Hippocampal formation (tissue), 2 donors: ENCODE measurements around the gene OPCML.

ENCODE experiments used
- DNase-seq, 2 donors: peaks; one replicate each; lab custom pipeline; 2025; lab: John Stamatoyannopoulos, UW

Gene OPCML

DNA sequence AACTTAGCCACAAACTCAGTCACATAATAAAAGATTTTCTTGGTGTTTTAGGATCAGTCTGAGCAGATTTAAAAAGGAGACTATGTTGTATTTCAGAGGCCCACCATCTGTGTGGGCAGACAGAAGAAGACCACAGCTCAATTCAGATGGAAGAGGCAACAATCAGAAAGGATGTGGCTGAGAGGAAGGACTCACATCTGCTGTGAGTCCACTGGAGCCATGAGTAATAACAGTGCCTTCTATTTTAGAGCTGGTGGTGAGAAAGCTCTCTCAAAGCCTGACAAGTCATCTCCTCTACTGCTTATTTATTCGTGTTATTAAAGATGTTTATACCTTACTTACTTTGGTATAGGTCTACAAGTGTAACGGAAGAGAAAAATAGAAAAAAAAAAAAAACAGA lies 357.2 kb downstream of the OPCML start:
- no peak for DNase-seq

DNA sequence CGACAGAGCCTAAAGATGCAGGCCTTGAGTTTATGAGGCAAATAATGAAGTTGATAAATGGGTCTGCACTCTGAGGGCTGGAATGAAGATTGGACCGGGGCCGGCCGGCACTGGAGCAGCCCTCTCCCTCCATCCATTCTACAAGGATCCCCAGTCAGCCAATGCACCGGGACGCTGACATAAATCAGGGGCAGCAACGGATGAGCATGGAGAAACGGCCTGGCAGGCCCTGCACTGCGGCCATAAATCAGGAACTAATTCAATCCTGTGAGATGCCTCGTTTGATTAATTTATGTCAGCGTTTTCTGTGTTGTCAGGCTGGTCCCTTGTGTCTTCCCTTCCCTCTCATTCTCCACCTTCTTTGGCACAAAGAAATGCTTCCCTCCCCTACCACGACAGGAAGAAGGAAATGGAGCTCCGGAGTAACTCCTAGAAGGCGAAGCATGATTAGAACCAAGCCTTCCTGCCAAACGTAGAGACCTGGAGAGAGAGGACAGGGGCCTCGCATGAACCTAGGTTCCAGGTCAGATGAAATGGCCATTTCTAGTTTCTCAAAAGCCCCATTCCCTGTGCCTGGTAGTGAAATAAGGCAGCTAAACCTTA lies 358.4 kb downstream of the OPCML start:
- no peak for DNase-seq

DNA sequence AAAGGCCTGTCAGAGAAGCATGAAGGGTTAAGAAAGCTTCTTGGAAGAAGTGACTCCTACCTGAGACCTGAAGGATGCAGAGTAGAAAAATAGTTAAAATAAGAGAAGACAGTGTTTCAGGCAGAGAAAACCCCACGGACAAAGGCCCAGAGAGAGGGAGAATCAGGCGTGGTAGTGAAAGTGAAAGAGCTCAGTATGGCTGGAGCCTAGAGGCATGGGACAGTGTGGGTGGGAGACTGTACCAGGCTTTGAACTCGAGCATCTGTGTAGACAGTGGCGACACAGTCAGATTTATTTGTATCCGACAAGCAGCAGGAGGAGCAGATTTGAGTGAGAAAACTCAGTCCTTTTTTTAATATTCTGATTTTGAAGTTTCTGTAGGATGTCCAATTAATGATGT lies 360.0 kb downstream of the OPCML start:
- no peak for DNase-seq

DNA sequence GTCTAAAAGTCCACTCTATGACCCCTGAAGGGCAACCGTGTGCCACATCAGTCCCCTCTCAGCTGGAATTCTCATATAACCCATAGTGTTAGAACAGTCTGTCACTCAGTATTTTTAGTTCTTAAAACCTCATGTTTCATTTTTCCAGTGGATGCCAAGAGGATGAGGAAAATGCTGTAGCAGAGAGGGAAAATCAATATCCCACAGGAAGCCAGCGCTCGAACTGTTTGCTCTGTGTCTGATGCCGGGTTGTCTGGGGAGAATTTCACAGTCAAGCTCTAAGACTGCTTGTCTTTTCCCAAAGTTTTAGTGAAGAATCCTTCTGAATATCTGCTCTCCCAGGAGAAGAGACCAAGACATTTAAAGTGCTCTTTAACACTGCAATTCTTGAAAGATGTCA lies 360.9 kb downstream of the OPCML start:
- no peak for DNase-seq

DNA sequence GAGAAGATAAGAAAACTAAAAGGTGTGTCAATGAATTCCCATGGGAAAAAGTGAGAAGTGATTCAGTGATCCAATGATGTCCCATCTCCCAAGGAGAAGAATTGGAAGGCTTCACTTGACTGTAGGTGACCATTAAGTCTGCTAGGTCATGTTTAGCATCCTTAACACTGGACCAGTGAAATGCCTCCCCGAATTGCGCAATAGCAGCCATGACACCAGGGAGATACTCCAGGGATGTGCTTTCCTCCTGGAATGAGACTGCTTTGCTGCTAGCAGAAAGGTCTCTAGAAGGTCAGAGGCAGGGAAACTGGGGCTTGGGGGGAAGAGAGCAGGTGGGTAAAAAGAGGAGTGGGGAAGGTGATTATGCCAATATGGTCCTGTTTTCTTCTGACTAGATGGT lies 364.3 kb downstream of the OPCML start:
- DNase-seq = no peak

DNA sequence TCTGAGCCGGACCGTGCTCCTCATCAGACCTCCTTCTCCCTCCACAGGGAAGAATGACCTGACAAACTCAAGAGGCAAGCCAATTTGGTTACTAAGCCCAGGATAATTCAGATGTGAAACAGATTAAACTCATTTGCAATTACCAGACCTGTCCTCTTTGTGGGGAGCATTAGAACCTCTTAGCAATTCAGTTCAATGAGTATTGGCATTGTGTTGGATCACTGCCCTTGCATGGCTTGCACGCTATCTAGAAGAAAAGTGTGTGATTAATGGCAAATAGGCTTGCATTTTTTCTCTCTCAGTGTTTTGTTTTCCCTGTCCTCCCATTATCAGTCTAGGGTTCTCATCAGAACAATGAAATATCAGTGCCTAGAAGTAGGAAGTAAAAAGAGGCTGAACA lies 365.6 kb downstream of the OPCML start:
- no peak for DNase-seq

DNA sequence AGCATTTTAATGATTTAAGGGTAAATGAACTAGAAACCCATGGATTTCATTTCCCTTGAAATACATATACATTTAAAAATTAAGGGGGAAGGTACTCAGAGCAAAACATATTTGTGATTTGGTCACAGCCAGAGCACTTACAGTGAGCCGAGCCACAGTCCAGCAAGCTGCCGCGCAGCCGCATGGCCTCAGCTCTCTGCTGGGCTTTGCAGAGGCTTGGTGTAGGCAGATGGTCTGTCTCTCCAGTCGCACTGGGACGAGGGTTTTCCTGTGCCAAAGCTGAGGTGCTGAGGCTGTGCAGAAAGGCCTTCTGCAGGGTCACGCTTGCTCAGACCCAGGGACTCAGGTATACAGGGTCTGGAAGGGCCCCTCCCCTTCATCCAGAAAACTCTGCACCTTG lies 367.3 kb downstream of the OPCML start:
- no peak for DNase-seq

DNA sequence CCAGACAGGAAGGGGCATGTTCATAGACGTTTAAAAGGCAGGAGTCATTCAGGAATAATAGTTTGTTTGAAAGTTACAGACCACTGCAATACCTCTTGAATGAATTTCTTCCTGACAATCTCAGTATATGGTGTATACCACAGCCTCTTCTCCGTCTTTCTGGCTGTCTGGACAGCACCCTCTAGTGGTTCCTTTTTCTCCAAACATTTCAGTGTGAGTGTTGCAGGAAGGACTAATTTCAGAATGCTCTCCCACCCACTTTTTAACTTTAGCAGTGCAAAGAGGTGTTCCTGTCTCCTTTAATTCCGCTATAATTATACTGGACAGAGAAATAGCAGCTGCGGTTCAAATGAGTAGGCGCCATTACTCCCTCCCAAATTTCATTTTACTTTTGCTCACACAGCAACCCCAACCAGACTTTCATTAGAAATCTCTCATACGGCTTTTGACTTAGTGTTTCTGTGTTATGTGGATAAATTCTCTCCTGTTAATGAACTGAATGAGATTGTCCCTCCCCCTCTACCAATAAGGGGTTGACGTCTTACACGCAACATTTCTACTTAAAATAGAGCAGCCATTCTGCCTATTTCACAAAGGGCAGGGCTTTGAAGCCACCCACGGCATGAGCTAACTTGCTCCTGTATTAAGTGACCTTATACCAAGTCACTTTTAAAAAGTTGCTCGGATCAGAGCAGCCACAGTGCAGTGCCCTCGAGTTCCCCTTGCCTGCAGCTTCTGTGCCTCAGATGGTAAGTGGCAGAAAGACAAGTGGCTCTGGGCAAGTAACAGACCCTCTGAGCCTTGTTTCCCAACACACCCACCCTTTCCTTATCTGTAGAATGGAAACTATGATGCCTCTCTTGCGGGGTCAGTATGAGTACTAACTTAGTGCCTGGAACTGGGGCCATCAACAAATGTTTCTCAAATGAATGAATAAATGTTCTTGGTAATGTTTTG lies 368.6 kb downstream of the OPCML start:
- DNase-seq = peak; percentile 20 to 62

DNA sequence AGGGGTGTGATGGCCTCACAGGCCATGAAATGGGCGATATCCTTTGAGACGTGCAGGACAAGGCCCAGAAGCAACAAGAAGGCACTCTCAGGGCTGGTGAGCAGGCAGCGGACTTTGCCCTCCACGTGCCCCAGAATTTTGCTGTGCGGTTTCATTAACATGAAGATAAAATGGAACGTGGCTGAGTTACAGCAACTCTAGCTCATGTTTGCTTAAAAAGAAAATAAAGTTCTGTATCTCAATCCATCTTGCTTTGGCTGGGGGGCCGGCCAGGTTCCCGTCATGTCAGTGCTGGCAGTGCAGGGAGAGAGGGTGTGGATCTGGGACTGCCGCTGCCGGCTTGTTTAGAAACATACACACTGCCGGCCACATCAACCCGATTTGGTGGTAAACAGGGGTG lies 370.1 kb downstream of the OPCML start:
- no peak for DNase-seq

DNA sequence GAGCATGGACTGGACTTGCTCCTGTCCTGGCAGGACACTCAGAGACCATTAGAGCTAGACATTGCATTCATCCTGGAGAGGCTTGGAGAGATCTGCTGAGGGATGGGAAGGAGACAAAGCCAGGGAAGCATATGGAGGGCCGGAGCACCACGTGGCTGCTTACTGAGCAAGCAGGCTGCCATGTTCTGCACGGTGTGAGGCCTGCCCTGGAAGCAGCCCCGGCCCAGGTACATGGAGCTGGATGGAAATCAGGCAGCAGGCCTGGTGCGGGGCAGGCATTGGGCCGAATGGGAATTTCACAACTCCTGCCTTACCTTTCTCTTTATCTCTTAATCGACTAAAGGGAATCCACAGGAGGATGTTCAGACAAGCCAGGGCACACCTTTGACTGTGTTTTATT lies 371.5 kb downstream of the OPCML start:
- no peak for DNase-seq

DNA sequence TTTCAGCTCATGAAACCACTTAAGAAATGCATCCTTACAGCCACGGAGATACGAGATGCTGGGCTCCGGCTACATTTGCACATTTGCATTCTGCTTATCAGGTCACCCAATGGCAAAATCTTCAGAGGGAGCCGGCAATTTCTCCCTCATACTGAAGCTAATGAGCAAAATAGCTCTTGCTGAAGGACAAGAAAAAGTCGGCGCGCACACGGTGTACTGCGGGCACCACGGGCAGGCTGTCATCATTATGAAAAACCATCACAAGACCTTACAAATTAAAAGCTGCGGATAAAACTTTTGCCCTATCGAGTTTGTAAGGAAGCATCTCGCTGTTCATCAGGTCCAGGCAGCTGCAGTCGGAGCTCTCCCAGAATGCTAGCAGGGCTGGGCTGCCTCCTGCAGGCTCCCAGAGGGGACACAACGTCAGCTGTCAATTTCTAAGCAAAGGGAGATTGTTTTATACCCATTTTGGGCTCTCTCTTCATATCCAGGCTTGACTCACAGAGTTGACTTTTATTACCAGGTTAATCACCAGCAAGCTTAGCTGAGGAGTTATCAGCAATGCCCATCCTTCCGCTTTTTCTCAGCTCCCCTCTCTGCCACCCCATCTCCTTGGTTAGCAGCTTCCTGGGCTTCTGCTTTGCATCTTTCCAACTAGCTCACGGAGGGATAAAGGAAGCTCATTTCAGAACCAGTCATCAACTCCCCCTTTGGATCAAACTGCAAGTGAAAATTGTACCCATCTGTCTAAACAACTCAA lies 375.1 kb downstream of the OPCML start:
- DNase-seq = no peak

DNA sequence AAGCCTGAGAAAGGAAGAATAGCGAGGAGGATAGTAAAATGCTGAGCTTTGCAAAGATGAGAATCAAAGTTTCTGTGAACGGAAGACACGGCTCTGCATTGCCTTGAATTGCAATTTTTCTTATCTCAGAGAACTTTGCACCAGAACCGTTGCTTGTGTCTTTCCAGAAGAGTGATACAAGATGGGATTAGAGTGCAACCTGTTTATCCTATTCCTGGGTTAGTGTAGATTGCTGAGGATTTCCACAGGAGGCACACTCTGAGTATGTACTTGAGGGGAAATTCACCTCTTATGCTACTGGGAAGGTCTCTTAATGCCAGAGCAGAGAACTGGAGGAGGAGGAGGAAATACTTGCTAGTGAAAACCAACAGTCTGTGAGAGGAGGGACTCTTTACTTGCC lies 377.5 kb downstream of the OPCML start:
- no peak for DNase-seq

DNA sequence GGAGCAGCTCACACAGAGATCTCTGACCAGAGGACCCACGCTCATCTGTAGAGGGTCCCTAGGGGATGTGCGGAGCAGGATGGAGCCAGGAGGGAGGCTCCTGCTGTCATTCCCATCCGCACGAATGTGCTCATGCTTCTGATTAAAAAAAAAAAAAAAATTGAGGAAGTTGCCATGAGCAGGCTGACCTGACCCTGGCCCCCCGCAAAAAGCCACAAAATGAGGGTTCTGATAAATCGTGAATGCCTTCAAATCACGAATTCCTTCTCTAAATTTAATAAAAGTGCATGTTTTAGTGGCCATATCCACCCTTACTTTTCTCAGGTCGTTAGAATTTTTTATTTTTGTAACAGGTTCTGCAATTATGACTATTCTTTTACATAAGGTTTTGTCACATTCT lies 378.2 kb downstream of the OPCML start:
- DNase-seq = no peak

DNA sequence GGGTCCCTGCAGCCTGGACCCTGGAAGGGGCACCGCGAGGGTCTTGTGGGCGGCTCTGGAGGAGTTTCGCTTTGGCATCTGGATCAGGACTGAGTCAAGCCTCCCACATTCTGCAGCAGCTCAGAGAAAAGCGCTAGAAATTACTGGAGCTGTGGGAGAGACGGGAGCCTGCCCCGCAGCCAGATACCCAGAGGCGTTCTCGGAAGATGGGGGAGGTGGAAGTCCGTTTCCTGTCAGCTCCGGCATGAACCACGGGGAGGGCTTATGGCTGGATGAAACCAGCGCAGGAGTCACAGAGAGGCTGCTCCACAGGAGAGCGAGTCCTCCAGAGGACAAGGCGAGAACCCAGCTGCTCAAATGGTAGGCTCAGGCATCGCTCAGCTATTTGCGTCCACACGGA lies 379.3 kb downstream of the OPCML start:
- no peak for DNase-seq

DNA sequence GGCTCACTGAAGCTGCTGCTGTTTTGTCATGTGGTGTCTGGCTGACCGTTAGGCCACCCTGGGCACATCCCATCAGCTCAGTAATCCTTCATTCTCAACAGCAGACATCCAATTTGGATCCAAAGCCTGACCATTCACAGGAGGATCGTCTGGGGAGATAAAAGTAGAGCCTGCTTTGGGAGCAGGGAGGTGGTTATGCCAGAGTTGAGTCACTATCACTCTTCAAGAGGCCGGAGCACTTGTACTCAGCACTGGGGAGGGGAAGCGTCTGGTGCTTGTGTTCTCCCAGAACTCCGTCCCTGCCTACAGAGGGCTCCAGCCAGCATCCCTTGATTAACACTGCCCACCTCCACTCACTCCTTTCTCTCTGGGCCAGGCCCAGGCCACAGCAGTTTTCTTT lies 382.6 kb downstream of the OPCML start:
- DNase-seq = no peak

DNA sequence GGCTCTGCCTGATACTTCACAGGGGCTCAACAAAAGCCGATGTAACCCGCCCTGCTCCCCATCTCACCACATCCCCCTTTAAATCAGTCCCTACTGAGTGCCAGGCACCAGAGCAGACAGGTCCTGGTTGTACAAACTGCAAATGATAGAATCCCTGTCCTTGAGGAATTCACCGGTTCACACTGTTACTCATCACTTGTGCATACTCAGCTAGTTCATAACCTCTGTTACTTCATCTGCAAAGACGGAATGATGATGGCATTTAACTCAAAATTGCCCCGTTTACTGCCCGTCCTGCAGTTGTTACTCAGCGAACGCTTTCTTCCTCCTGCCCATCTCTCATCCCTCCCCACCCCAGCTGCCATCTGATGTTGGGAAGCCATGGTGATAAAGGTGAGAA lies 384.7 kb downstream of the OPCML start:
- DNase-seq = no peak

DNA sequence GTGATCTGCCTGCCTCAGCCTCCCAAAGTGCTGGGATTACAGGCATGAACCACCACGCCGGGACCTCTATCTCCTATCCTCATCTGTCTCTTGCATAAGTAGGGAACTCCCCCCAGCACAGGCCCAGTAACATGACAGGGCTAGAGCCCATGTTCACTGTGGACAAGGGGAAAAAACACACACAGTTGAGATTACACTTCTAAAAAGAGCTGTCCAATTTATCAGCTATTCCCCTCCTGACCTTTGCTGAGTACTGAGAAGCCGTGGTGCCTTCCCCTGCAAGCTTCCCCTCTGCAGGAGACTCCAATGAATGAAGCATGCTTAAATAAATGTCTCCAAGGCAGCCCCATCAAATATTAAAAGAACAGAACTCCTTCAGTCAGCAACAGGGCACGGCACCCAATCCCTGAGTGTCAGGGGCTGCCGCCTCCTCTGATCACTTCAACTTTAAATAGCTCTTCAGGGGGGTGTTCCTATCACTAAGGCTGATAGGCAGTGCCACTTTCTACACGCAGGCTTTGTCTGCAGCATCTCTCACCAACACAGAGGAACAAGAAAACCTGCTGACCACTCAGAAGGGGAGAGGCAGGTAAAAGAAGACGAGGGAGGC lies 385.5 kb downstream of the OPCML start:
- no peak for DNase-seq

DNA sequence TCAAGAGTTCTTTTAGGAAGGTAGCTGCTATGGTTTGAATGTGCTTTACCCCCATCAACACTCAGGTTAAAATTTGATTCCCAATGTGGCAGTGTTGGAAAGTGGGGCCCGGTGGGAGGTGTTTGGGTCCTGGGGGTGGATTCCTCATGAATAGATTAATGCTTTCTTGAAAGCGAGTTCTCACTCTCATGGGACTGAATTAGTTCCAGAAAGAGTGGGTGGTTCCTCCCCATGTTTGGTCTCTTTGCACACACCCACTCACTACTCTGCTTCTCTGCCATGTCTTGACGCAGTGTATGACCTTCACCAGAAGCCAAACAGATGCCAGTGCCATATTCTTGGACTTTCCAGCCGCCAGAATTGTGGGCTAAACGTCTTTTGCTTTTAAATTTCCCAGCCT lies 394.4 kb downstream of the OPCML start:
- no peak for DNase-seq

DNA sequence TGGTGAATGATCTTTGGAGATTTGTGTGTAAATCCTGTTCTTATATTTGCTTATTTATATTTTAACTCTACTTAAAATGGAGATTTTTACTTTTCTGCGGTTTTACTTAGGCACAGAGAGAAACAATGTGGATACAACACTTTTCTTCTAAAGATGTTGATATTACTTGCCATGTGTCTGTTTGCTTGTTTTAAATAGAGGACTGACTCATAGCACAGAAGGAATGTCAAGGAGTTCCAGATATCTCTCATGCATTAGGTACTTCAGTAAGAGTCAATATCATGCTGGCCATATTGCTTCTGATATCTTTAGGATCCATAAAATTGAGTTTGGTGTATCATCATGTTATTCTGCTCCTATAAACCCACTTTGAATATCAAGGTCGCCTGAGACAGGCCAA lies 395.0 kb downstream of the OPCML start:
- no peak for DNase-seq

DNA sequence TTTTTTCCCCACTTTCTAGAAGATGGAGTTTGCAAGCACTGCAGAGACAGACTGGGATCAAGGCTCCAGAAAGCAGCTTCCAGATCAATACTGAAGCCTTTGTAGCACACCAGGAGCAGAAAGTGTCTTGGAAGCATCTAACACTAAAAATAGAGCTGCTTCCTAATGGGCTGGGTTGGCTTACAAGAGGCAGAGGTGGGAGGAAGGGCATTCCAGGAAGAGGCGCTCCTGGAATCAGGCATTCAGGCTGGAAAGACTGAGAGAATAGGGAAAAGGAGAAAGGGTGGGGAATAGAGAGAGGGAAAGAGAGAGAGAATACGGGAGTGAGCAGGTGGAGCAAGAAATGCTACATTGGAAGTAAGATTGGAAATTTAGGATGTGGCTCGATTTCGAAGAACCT lies 395.9 kb downstream of the OPCML start:
- no peak for DNase-seq

DNA sequence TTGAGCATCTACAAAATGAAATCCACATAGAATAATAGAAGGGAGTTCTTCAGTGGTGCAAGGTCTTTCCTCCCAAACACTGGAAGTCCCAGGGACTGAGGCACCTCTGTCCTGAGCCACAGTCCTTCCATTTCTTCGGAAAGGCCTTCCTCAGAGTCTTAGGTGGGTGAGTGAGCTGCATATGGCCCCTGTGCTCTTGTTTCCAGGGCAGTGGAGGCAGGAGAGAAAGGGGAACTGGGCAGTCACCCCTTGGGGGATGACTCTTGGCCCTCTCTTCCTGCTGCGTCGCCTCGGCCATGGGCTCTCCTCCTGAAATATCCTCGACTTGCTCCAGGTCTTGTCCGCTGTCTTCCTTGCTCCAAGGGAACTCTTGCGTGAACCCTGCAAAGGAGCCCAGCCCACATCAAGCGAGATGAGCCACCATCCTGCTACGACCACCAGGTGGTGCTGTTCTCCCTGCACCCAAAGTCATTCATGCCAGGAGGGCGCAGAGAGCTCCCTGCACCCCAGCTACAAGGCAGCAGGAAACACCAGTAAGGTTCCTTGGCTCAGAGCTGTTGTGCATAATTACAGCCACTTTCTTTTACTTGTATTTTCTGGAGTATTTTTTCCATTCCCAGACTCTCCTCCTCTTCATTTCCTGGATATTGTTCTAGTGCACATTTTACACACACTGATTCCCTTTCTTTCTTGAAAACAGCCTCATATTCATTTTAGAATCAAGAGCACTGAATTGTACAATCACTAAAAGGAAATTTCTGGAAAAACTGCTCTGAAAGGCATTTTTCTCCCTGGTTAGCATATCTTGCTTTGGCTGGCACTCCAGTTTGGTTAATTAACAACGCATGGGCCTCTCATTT lies 397.8 kb downstream of the OPCML start:
- peak in 1 of 2 donors; percentile 54 for DNase-seq
